Measurements from ENCODE around the gene MAGEB18.

Gene MAGEB18

DNA sequence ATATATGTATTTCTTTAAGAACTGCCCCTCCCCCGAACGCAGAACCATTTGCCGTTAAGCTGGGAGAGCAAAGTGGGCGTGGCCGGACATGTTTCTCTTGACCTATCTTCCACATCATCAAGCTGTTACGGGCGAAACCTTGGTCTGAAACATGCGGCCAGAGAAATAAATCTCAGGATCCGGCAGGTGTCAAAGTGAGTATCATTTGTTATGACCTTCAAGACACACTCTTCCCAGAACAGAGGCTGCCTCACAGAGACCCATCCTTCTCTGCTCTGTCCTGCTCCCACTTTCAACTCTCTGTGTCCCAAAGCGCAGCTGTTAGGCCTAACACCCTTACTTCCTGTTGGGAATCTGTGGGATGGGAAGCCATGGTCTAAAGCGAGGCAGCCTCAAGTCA lies at the start of gene MAGEB18:
Gene MAGEB18 (plus strand): TSS at position 70 of the 400 bp plus-strand sequence. CDS start 643 bp downstream, outside the sequence.
- DNase-seq = no peak

DNA sequence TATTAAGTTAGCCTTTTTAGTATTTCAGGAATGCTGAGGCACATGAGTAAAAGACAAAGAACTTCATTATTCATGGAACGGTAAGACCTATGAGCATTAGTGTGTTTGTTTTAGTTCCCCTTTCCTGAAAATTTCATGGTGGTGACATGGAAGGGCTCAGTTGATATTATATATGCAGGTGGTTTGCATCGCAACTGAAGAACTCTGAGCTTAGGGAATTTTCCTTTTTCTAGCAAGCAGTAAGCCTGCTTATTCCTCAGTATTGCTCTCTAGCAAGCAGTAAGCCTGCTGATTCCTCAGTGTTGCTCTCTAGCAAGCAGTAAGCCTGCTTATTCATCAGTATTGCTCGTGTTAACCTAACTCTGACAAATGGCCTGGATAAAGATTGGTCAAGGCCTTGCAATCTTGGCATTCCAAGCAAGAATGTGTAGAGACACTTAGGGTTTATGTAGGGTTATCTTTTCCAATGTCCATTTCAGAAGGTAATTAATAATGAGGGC lies 37.7 kb upstream of the MAGEB18 start:
- no peak for DNase-seq

DNA sequence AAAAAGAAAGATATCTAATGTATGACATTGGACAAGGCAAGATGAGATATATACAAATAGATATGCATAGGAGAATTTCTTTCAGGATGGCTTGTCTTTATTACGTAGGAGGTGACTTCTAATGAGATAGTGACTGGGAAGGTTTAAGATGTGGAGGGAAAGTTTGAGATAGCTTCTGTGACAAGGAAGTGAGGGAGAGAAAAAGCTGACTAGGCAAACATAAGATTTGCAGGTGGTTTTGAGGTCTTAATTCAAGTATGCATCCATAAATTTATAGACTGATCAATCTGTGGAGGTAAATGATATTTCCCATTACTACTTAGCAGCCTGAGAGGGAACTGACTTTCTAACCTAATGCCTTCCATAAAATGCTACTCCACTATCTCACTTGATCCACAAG lies 29.0 kb upstream of the MAGEB18 start:
- no peak for DNase-seq

DNA sequence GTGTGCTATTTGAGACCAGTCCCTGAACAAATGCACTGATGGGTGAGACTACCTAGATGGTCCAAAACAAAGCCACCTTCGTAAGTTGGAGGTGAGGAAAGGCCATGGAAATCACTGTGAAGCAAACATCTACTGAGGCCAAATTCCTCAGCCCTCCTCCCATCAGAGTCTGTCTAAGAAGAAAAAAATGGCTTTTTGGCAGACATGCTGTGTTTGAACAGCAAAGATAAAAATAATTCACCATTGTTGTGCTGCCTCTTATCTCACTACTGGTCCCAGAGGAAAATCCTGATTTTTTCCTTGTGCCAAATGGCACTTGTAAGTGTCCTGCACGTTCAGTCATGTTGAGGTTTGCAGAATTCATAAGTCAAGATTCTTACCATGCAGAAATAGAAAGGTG lies 7.9 kb downstream of the MAGEB18 start:
- DNase-seq = no peak

DNA sequence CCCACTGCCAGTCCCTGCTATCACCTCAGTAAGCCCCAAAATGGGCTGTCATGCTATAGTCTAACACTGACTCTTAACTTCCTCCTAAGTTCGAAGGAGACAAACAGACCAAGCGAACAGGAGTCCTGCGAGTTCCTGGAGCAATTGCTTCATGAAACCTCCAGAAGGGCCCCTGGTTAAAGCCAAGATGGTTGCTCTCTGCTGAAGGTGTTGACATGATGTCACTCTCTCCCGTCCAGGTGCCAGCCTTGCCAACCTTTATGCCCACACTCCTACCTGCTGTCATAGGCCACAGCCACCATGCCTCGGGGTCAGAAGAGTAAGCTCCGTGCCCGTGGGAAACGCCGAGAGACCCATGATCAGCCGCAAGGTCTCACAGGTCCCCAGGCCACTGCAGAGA lies 22.2 kb downstream of the MAGEB18 start, which contains the start of gene MAGEB6B:
Gene MAGEB6B (plus strand): TSS at position 301 of the 400 bp plus-strand sequence. CDS start 0 bp downstream, at position 301.
- DNase-seq = no peak
